Duodenal mucosa (tissue), 2 donors: ENCODE results near the gene PLEKHG1.
A peak's percentile ranks its signal among the peaks of the same experiment; 100 is the strongest.

Experiments
- H3K27ac ChIP-seq: one replicate; pipeline ENCODE4 v1.7.0; 2013; ENCODE audit warnings: low read depth, low read length
- H3K27me3 ChIP-seq, 2 donors: one replicate each; pipeline ENCODE4 v1.7.0; 2013; ENCODE audit warnings: low read length in 2 of 2, control low read depth in 1 of 2; ENCODE audit not compliant: insufficient read depth in 2 of 2, control insufficient read depth in 1 of 2
- H3K36me3 ChIP-seq, 2 donors: one replicate each; pipeline ENCODE4 v1.7.0; 2013; ENCODE audit warnings: low read length in 2 of 2, control low read depth in 1 of 2; ENCODE audit not compliant: insufficient read depth in 2 of 2, control insufficient read depth in 1 of 2
- H3K4me1 ChIP-seq, 2 donors: one replicate each; pipeline ENCODE4 v1.7.0; 2013; ENCODE audit warnings: low read length in 2 of 2, control low read depth in 1 of 2; ENCODE audit not compliant: insufficient read depth in 2 of 2, control insufficient read depth in 1 of 2
- H3K4me3 ChIP-seq, 2 donors: one replicate each; pipeline ENCODE4 v1.7.0; 2013; ENCODE audit warnings: low read length in 2 of 2, low read depth in 1 of 2
- H3K9ac ChIP-seq, 2 donors: one replicate each; pipeline ENCODE4 v1.7.0; 2013; ENCODE audit warnings: low read length in 2 of 2, low read depth in 1 of 2
- H3K9me3 ChIP-seq, 2 donors: one replicate each; pipeline ENCODE4 v1.7.0; 2013; ENCODE audit warnings: low read length in 2 of 2, control low read depth in 1 of 2; ENCODE audit not compliant: control insufficient read depth in 1 of 2

The PLEKHG1 gene

DNA sequence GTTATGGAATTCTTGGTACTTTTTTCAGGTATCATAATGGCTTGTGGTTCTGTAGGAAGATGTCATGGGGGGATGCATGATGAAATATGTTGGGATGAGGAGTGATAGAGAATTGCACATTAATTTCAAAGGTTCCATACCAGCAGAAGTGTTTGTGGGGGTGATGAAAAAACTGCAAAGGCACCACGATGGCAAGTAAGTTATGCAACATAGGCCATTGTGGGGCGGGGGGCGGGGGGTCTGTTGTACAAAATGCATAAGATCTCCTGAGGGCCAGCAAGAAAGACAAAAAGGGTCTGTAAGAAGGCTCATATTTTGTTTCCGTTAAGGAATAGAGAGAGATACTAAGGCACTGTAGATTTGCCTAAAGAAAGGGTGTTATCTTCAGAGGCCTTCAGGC is 26.2 kb downstream of the PLEKHG1 start:
- H3K9me3 ChIP-seq: no peaks in the 10 kb centered on the region
- H3K9ac ChIP-seq: no peak overlapping the region
- H3K27ac ChIP-seq: no peak overlapping the region
- no peaks in the 10 kb centered on the region for H3K36me3 ChIP-seq
- H3K4me3 ChIP-seq: no peak overlapping the region
- H3K27me3 ChIP-seq: peaks cover 0 to 3% of the 10 kb centered on the region in 2 donors
- H3K4me1 ChIP-seq: peaks cover 45 to 59% of the 10 kb centered on the region in 2 donors

DNA sequence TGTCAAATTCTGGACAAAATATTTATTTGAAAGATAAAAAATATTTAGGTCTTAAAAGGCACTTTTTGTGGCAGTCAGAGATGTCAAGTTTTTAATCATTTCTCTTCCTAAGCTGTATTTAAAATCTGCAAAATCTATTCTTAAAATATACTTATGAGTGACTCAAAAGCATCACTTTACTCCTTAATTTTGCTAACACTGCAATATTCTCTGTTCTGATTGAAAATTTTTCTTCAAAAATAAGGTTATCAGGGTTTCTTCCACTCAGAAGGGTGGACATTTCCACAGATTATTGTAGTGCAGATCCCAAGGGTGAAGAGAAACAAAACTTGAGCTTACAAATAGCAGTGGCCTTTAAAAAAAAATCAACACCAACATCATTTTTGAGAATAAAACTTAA is 27.5 kb downstream of the PLEKHG1 start:
- no peaks in the 10 kb centered on the region for H3K9me3 ChIP-seq
- no peak overlapping the region for H3K27ac ChIP-seq
- peaks cover 55 to 67% of the 10 kb centered on the region in 2 donors for H3K4me1 ChIP-seq
- peaks cover 0 to 3% of the 10 kb centered on the region in 2 donors for H3K27me3 ChIP-seq
- H3K36me3 ChIP-seq: no peaks in the 10 kb centered on the region
- no peak overlapping the region for H3K4me3 ChIP-seq
- no peak overlapping the region for H3K9ac ChIP-seq

DNA sequence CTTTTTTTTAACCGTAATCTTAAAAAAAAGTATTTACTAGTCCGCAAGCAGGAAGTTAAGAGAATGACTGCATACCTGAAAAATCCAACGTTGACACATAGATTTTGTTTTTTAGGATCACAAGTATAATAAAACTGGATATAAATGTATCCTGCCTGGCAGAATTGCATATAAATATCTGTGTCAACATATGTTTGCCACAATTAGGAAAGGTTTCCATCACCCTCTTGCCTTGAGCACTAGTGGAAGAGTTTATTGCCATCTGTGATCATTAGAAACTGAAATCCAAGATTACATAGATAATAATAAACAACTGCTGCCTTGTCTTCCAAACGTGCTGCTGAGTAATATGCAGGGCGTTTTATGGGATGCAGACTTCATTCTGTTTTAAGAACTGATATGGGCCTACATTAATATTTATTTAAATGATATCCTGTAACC is 27.9 kb downstream of the PLEKHG1 start:
- Histone ChIP-seq H3K9ac (no peak overlapping the region), H3K27ac (no peak overlapping the region), H3K36me3 (no peaks in the 10 kb centered on the region), H3K9me3 (no peaks in the 10 kb centered on the region), H3K4me1 (peaks cover 59 to 69% of the 10 kb centered on the region in 2 donors), H3K27me3 (peaks cover 0 to 3% of the 10 kb centered on the region in 2 donors), H3K4me3 (no peak overlapping the region)

DNA sequence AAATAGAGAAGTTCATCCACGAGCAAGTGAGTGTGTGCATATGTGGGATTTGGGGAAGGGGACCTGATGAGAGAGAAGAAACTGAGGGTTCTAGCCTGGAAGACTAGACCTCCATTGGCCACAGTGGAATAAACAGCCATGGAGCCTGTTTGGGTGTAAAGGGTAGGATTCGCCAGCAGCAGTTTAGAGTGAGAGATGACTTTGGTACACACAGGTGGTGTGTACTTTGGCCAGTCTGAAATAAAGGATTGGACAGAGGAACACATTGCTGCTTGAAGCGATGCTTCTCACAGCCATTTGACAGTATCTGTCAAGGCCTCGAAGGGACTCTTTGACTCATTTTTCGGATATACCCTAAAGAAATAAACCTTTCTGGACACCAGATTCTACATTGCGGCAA is 29.2 kb downstream of the PLEKHG1 start:
- H3K9me3 ChIP-seq: no peaks in the 10 kb centered on the region
- H3K36me3 ChIP-seq: no peaks in the 10 kb centered on the region
- H3K27me3 ChIP-seq: peaks cover 0 to 3% of the 10 kb centered on the region in 2 donors
- peaks cover 62 to 66% of the 10 kb centered on the region in 2 donors for H3K4me1 ChIP-seq
- H3K4me3 ChIP-seq: peak overlapping the region in 1 of 2 donors; percentile 15
- no peak overlapping the region for H3K27ac ChIP-seq
- H3K9ac ChIP-seq: no peak overlapping the region

DNA sequence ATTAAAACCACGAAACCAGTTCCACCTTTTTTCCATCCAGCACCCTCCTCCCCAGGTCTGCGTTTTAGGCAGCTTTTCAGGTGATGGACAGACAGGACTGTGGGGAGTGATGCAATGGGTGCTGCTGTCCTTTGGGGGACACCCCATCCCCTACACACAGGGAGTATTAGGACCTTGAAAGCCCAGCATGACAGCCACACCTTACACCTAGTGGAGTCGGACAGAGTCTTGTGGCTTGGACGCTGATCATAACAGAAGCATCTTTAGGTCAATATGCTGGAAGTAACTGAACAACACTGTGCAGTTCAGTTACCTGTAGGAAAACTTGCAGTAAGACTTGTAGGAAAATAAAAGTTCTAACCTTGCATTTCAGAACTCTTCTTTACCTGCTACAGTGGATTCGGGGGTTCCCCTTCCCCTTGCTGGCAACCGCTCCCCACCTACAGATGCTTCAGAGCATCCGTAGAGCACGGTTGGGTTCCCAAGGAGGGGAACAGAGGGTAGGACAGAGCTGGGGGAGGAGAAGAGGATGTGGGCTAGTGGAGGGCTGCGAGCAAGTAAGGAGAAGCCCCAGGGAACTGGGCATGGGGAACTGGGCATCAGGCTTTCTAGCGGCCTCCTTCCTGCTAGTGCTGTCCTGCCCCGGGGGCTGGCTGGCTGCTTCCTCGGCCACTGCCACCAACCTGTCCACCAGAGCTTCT is 31.7 kb downstream of the PLEKHG1 start:
- peak overlapping the region; percentile 33 for H3K27ac ChIP-seq

DNA sequence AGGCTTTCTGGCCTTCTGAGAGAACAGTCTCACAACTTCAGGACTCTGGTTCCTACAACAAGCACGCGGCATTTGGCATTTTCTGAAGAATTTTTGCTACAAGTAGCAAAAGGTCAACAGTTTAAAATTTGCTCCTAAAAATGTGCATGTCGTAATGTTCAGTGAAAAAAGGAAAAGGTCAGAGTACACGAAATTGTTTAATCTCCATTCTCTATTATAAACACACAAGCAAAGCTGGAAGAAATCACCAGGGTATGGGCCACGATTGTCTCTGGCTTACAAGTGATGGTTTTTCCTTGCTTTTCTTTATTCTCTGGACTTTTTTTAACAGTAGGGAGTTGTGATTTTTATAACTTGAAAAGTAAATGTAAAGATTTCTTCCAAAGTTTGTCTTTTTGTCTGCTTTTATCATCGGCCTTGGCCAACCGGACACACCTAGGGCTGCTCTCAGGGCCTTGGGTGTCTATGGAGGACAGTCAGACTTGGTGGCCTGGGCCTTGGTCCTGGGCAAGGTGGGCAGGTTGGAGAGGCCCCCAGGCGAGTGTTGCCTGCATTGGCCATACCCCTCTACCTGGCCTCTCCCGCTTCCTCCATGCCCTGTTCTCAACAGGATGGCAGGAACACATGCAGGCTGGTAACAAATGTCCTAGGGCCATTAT is 32.4 kb downstream of the PLEKHG1 start:
- Histone ChIP-seq H3K36me3 (no peaks in the 10 kb centered on the region), H3K4me1 (peaks cover 60 to 76% of the 10 kb centered on the region in 2 donors), H3K27ac (peak overlapping the region; percentile 50), H3K9ac (peak overlapping the region in 1 of 2 donors; percentile 42), H3K27me3 (peaks cover 0 to 3% of the 10 kb centered on the region in 2 donors), H3K4me3 (peak overlapping the region; percentile 21 to 26), H3K9me3 (no peaks in the 10 kb centered on the region)

More for the DNA sequence above, 31.7 kb downstream of the PLEKHG1 start:
- H3K9me3 ChIP-seq: no peaks in the 10 kb centered on the region
- peaks cover 0 to 3% of the 10 kb centered on the region in 2 donors for H3K27me3 ChIP-seq
- peak overlapping the region in 1 of 2 donors; percentile 42 for H3K9ac ChIP-seq
- peak overlapping the region in 1 of 2 donors; percentile 21 for H3K4me3 ChIP-seq
- peaks cover 60 to 82% of the 10 kb centered on the region in 2 donors for H3K4me1 ChIP-seq
- H3K36me3 ChIP-seq: no peaks in the 10 kb centered on the region

DNA sequence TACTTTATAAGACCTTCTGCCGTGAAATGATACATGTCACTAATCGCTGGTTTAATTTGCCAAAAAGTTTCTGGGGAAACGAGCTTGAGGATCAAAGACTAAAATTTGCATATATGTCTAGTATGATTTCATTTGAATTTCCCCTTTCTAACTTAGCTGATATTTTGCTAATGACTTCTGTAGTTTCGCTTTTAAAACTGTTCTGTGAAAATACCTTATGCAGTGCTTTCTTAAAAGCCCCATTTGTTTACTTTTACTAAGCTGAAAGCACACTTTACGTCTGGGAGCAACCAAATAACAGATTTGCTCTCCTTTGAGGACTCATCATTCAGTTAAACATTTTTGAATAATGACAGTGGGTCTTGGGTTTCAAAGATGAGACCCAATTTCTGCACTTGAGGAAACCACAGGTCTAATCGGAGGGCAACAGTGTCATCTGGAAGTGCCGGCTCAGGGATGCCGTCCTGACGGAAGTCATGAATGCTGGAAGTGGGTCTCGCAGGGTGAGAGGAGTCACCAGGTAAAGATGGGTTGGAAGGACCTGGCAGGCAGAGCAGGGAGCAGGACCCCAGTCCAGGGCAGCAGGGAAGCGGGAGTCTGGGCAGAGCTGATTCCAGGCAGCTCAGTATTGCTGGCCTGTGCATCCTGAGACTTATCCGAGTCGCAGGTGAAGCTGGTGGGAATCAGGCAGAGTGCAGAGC is 33.2 kb downstream of the PLEKHG1 start:
- H3K27ac ChIP-seq: peak overlapping the region; percentile 50
- H3K4me1 ChIP-seq: peaks cover 52 to 68% of the 10 kb centered on the region in 2 donors
- H3K4me3 ChIP-seq: peak overlapping the region; percentile 26 to 48
- peaks cover 0 to 3% of the 10 kb centered on the region in 2 donors for H3K27me3 ChIP-seq
- no peaks in the 10 kb centered on the region for H3K36me3 ChIP-seq
- H3K9ac ChIP-seq: peak overlapping the region; percentile 12 to 37
- H3K9me3 ChIP-seq: no peaks in the 10 kb centered on the region

DNA sequence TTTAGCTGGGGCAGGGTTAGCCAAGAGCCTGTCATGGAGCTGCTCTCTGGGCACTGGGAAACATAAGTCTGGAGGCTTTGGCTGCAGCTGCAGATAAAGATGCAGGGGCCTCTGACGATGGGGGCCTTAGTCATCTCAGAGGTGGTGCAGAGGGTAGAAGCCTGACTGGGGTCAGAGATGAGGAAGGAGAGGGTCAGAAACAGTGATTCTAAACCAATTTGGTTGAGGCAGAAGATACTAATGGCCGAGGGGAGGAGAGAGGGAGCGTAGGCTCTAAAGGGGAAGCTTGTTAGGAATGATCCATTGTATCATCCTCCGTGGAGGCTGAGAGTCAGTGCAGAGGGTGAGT is 33.8 kb downstream of the PLEKHG1 start:
- Histone ChIP-seq H3K9me3 (no peaks in the 10 kb centered on the region), H3K36me3 (no peaks in the 10 kb centered on the region), H3K4me1 (peaks cover 49 to 68% of the 10 kb centered on the region in 2 donors), H3K4me3 (peak overlapping the region; percentile 26 to 48), H3K9ac (peak overlapping the region; percentile 12 to 37), H3K27ac (no peak overlapping the region), H3K27me3 (peaks cover 0 to 3% of the 10 kb centered on the region in 2 donors)

DNA sequence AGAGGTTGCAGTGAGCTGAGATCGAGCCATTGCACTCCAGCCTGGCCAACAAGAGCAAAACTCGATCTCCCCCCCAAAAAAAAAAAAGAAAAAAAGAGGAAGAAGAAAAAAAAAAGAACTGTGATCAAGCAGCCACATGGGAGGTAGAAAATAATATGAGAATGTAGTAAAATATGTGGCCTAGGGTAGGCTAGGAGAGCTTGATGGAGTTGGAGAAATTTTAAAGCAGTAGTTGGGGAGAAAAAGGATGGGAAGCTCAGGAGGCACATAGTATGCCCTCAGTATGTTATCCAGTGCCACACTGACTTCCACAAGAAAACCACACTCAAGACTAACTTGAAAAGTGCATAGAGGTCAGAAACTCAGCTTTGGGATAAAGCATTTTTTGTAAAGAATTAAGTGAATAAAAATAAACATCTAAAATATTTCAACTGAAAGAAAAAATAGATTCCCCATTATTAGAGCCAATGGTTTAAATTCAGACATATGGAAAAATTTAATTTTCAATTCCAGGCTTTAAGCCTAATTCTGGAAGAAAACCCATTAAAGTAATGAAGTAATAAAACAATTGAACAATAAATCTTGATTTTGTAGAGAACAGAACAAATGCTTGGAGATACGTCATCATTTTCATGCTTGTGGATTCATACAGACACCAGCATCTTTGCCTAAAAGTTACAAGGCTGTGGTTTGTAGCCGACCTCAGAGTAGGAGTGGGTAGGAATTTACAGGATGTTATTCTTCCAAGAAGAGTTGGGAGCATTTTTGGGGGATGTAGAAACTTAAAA is 34.7 kb downstream of the PLEKHG1 start:
- H3K9me3 ChIP-seq: no peaks in the 10 kb centered on the region
- no peak overlapping the region for H3K9ac ChIP-seq
- H3K27ac ChIP-seq: no peak overlapping the region
- no peaks in the 10 kb centered on the region for H3K36me3 ChIP-seq
- peaks cover 0 to 3% of the 10 kb centered on the region in 2 donors for H3K27me3 ChIP-seq
- H3K4me3 ChIP-seq: no peak overlapping the region
- H3K4me1 ChIP-seq: peaks cover 40 to 60% of the 10 kb centered on the region in 2 donors
